GM12892 (cell line): ENCODE results near the gene CDK11A.

ENCODE experiments used
- POLR2A ChIP-seq: IDR thresholded peaks from 2 replicates; pipeline ENCODE4 v1.6.1; 2011; ENCODE audit warnings: low read depth, low read length, control low read depth
- POLR2AphosphoS5 ChIP-seq: IDR thresholded peaks from 2 replicates; pipeline ENCODE4 v1.6.1; 2011; ENCODE audit warnings: low read depth, low read length, control low read depth
- TAF1 ChIP-seq: IDR thresholded peaks from 2 replicates; pipeline ENCODE4 v1.6.1; 2011; ENCODE audit warnings: low read depth, mild to moderate bottlenecking, control low read depth, low read length, borderline replicate concordance

DNA sequence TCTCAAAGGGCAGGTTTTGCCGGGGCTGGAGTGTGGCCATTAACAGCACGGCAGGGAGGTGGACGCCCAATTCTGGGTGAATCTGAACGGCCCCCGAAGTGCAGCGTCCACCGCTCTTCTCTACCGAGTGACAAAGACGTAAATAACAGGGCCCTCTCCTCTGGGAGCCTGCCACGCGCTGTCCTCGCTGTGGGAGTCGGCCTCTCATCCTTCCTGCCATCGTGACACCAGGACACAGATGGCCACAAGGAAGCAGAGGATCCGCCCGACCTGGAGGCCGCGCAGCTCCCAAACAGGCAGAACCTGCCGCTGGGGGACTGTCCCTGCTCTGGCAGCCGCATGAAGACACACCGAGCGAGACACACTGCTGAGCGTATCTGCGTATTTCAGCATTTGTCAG is 53.3 kb downstream of the CDK11A start:
- TF ChIP-seq POLR2AphosphoS5 (no peak), POLR2A (no peak), TAF1 (no peak)
